Neuronal stem cell (in vitro differentiated cells): ENCODE measurements around the gene APP.
A peak's percentile ranks its signal among the peaks of the same experiment; 100 is the strongest.

Source experiments
- DNase-seq: peaks from one replicate; pipeline ENCODE4 v3.0.0-alpha.2; 2013; ENCODE audit warnings: low spot score
- H2AFZ ChIP-seq: one replicate; pipeline ENCODE4 v1.6.1; 2013; ENCODE audit warnings: mild to moderate bottlenecking, low read length, inconsistent platforms
- H2AK5ac ChIP-seq: 2 replicates; pipeline ENCODE4 v1.6.1; 2013; ENCODE audit warnings: low read depth, mild to moderate bottlenecking, inconsistent platforms, low read length, moderate library complexity, mixed read lengths
- H2BK120ac ChIP-seq: 2 replicates; pipeline ENCODE4 v1.6.1; 2013; ENCODE audit warnings: low read depth, mild to moderate bottlenecking, inconsistent platforms, low read length, moderate library complexity, mixed read lengths
- H2BK12ac ChIP-seq: one replicate; pipeline ENCODE4 v1.6.1; 2013; ENCODE audit warnings: low read length, inconsistent platforms
- H2BK15ac ChIP-seq: 2 replicates; pipeline ENCODE4 v1.6.1; 2013; ENCODE audit warnings: mild to moderate bottlenecking, low read length, inconsistent platforms, mixed read lengths
- H2BK5ac ChIP-seq: one replicate; pipeline ENCODE4 v1.6.1; 2013; ENCODE audit warnings: inconsistent platforms, mild to moderate bottlenecking, low read length, moderate library complexity
- H3K14ac ChIP-seq: one replicate; pipeline ENCODE4 v1.6.1; 2013; ENCODE audit warnings: low read length, inconsistent platforms
- H3K18ac ChIP-seq: 2 replicates; pipeline ENCODE4 v1.6.1; 2013; ENCODE audit warnings: low read length, inconsistent platforms
- H3K23ac ChIP-seq: 2 replicates; pipeline ENCODE4 v1.6.1; 2013; ENCODE audit warnings: low read depth, mild to moderate bottlenecking, mixed read lengths, low read length, inconsistent platforms; ENCODE audit not compliant: poor library complexity
- H3K27ac ChIP-seq: replicated peaks from 3 replicates; pipeline ENCODE4 v1.5.1; 2013; ENCODE audit warnings: low read length, inconsistent platforms
- H3K27me3 ChIP-seq, 3 experiments: 2 replicates each; pipeline ENCODE4 v1.6.1; 2013; ENCODE audit warnings: low read length in 3 of 3, mild to moderate bottlenecking in 2 of 3, inconsistent platforms in 1 of 3, low read depth in 1 of 3, mixed read lengths in 1 of 3, moderate library complexity in 1 of 3; ENCODE audit not compliant: control insufficient read depth in 3 of 3, insufficient read depth in 3 of 3
- H3K36me3 ChIP-seq, 2 donors: replicated peaks in 1 of 2; 2 replicates each; pipeline ENCODE4 v1.6.1; 2013; ENCODE audit warnings: low read length in 2 of 2; ENCODE audit not compliant: control insufficient read depth in 2 of 2, insufficient read depth in 2 of 2
- H3K4ac ChIP-seq: 2 replicates; pipeline ENCODE4 v1.6.1; 2013; ENCODE audit warnings: inconsistent platforms, mild to moderate bottlenecking, low read length, moderate library complexity
- H3K4me1 ChIP-seq, 2 donors: 1 replicate in 1 of 2; 2 replicates in 1 of 2; pipeline ENCODE4 v1.6.1; 2013; ENCODE audit warnings: low read length in 2 of 2, low read depth in 1 of 2; ENCODE audit not compliant: control insufficient read depth in 2 of 2, insufficient read depth in 1 of 2
- H3K4me2 ChIP-seq: one replicate; pipeline ENCODE4 v1.6.1; 2013; ENCODE audit warnings: mild to moderate bottlenecking, low read length, inconsistent platforms; ENCODE audit not compliant: insufficient read depth, poor library complexity, severe bottlenecking
- H3K4me3 ChIP-seq, 2 donors: 2 replicates each; pipeline ENCODE4 v1.5.1; 2013; ENCODE audit warnings: low read length in 2 of 2, mild to moderate bottlenecking in 2 of 2, inconsistent platforms in 1 of 2, moderate library complexity in 1 of 2
- H3K79me1 ChIP-seq: one replicate; pipeline ENCODE4 v1.6.1; 2013; ENCODE audit warnings: low read depth, mild to moderate bottlenecking, inconsistent platforms, low read length, moderate library complexity
- H3K9ac ChIP-seq: one replicate; pipeline ENCODE4 v1.6.1; 2013; ENCODE audit warnings: mild to moderate bottlenecking, low read depth, low read length, inconsistent platforms; ENCODE audit not compliant: poor library complexity
- H3K9me3 ChIP-seq, 2 donors: replicated peaks in 1 of 2; 2 replicates each; pipeline versions ENCODE3 to v1.6.1; 2013; ENCODE audit warnings: low read length in 2 of 2, mild to moderate bottlenecking in 2 of 2, inconsistent platforms in 1 of 2, low read depth in 1 of 2, mixed read lengths in 1 of 2, moderate library complexity in 1 of 2; ENCODE audit not compliant: control insufficient read depth in 2 of 2, insufficient read depth in 1 of 2
- H4K8ac ChIP-seq: one replicate; pipeline ENCODE4 v1.6.1; 2013; ENCODE audit warnings: low read depth, mild to moderate bottlenecking, inconsistent platforms, low read length, moderate library complexity
- H4K91ac ChIP-seq: one replicate; pipeline ENCODE4 v1.6.1; 2013; ENCODE audit warnings: low read length, low read depth, mild to moderate bottlenecking, inconsistent platforms; ENCODE audit not compliant: poor library complexity
- WGBS, 2 donors: extraction: QIAGEN DNeasy Blood & Tissue Kit; methylation state at CpG; one replicate each; pipeline ENCODE4 v1.1.7; 2013; ENCODE audit warnings: missing lambda C conversion rate in 2 of 2, mixed read lengths in 1 of 2; ENCODE audit not compliant: insufficient read length in 2 of 2, insufficient replicate concordance in 1 of 2; ENCODE audit errors: extremely low coverage in 2 of 2; 5-methylcytosine and 5-hydroxymethylcytosine counted together

APP gene

DNA sequence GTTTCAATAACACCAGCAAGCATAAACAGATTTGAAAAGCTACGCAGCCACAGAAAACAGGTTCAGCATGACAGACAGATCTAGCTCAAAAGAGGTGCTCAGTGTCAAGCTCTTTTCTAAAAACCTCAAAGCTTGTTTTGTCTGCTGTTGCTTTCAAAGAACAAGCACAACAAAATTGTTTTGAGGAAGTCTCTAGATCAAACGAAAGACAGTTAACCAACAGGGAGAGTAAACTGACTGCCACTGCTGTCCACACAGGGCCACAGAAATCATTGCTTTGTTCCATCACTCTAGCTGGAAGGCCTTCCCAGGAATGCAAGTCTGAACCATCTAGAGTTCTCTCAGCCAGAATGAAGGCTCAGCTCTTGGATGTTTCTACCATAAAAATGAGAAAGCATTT lies 12.8 kb downstream of the APP start:
- H3K9ac ChIP-seq = no peak overlapping the region
- no peaks in the 10 kb centered on the region for H3K27me3 ChIP-seq
- H3K9me3 ChIP-seq = peaks cover 0 to 25% of the 10 kb centered on the region in 2 donors
- H2BK120ac ChIP-seq = no peak overlapping the region
- no peak overlapping the region for H2AK5ac ChIP-seq
- no peak overlapping the region for H3K4me3 ChIP-seq
- peaks cover 0 to 18% of the 10 kb centered on the region in 2 donors for H3K36me3 ChIP-seq
- no peak overlapping the region for H2BK12ac ChIP-seq
- no peak overlapping the region for H2BK15ac ChIP-seq
- no peak overlapping the region for H2BK5ac ChIP-seq
- H3K4me1 ChIP-seq = no peaks in the 10 kb centered on the region
- no peak for DNase-seq
- no peak overlapping the region for H3K23ac ChIP-seq
- H4K8ac ChIP-seq = no peak overlapping the region
- H3K79me1 ChIP-seq = peaks cover 2% of the 10 kb centered on the region
- no peak overlapping the region for H3K27ac ChIP-seq
- H3K14ac ChIP-seq = no peak overlapping the region
- H3K4me2 ChIP-seq = no peak overlapping the region
- no CpG with 5 or more reads among the region's 2 CpGs for WGBS, 2 donors
- H3K18ac ChIP-seq = no peak overlapping the region
- H3K4ac ChIP-seq = no peak overlapping the region
- no peak overlapping the region for H2AFZ ChIP-seq
- no peak overlapping the region for H4K91ac ChIP-seq

DNA sequence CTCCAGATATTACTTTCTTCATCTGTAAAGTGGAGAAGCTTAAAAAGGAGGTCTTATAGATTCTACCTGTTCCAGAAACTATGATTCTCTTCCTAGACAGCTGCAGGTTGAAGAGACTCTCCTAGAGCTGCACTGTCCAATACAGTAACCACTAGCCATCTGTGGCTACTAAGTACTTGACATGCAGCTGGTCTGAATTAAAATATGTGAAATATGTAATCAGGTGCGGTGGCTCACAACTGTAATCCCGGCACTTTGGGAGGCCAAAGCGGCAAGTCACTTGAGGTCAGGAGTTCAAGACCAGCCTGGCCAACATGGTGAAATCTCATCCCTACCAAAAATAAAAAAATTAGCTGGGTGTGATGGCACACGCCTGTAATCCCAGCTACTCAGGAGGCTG lies 15.8 kb downstream of the APP start:
- H3K4ac ChIP-seq = no peak overlapping the region
- DNase-seq = no peak
- peaks cover 0 to 10% of the 10 kb centered on the region in 2 donors for H3K36me3 ChIP-seq
- no peak overlapping the region for H2BK120ac ChIP-seq
- no peak overlapping the region for H3K4me2 ChIP-seq
- H3K23ac ChIP-seq = no peak overlapping the region
- H3K4me1 ChIP-seq = peaks cover 0 to 2% of the 10 kb centered on the region in 2 donors
- H4K91ac ChIP-seq = no peak overlapping the region
- peaks cover 0 to 22% of the 10 kb centered on the region in 2 donors for H3K9me3 ChIP-seq
- no peak overlapping the region for H2BK12ac ChIP-seq
- no peak overlapping the region for H2BK5ac ChIP-seq
- peaks cover 4% of the 10 kb centered on the region for H3K79me1 ChIP-seq
- H3K18ac ChIP-seq = no peak overlapping the region
- no peak overlapping the region for H2BK15ac ChIP-seq
- no peak overlapping the region for H3K27ac ChIP-seq
- H3K14ac ChIP-seq = no peak overlapping the region
- H2AFZ ChIP-seq = no peak overlapping the region
- H3K27me3 ChIP-seq = no peaks in the 10 kb centered on the region
- H4K8ac ChIP-seq = no peak overlapping the region
- no peak overlapping the region for H3K4me3 ChIP-seq
- H2AK5ac ChIP-seq = no peak overlapping the region
- no peak overlapping the region for H3K9ac ChIP-seq
- no CpG with 5 or more reads among the region's 4 CpGs for WGBS, 2 donors

DNA sequence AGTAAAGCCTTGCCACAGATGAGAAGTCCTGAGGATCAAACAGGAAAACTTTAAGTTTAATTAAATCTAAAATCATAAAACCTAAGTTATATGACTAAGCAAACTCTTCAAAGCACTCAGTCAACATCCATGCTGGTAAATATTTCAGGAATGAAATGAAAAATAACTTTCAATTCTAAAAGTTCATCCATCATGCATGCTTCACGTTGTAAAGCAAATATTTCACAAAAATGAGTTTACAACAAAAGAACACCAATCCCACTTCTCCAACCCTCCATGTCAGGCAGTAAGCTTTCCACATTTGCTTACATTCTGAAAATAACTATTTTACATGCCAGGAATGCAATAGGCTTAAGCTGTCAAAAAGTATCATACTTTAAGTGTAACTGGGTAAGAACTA lies 16.8 kb downstream of the APP start:
- H4K91ac ChIP-seq = no peak overlapping the region
- H3K9ac ChIP-seq = no peak overlapping the region
- DNase-seq = no peak
- H3K4me1 ChIP-seq = peaks cover 4 to 8% of the 10 kb centered on the region in 2 donors
- WGBS, 2 donors = no CpG with 5 or more reads among the region's 1 CpG
- H3K27me3 ChIP-seq = no peaks in the 10 kb centered on the region
- H2BK120ac ChIP-seq = no peak overlapping the region
- no peak overlapping the region for H3K14ac ChIP-seq
- no peak overlapping the region for H3K27ac ChIP-seq
- no peak overlapping the region for H3K18ac ChIP-seq
- no peak overlapping the region for H2AFZ ChIP-seq
- H3K4ac ChIP-seq = no peak overlapping the region
- no peak overlapping the region for H2BK12ac ChIP-seq
- peaks cover 4% of the 10 kb centered on the region for H3K79me1 ChIP-seq
- H3K36me3 ChIP-seq = peaks cover 0 to 10% of the 10 kb centered on the region in 2 donors
- no peak overlapping the region for H3K4me3 ChIP-seq
- no peak overlapping the region for H4K8ac ChIP-seq
- peaks cover 0 to 17% of the 10 kb centered on the region in 2 donors for H3K9me3 ChIP-seq
- no peak overlapping the region for H3K4me2 ChIP-seq
- no peak overlapping the region for H3K23ac ChIP-seq
- H2BK5ac ChIP-seq = no peak overlapping the region
- H2AK5ac ChIP-seq = no peak overlapping the region
- no peak overlapping the region for H2BK15ac ChIP-seq

DNA sequence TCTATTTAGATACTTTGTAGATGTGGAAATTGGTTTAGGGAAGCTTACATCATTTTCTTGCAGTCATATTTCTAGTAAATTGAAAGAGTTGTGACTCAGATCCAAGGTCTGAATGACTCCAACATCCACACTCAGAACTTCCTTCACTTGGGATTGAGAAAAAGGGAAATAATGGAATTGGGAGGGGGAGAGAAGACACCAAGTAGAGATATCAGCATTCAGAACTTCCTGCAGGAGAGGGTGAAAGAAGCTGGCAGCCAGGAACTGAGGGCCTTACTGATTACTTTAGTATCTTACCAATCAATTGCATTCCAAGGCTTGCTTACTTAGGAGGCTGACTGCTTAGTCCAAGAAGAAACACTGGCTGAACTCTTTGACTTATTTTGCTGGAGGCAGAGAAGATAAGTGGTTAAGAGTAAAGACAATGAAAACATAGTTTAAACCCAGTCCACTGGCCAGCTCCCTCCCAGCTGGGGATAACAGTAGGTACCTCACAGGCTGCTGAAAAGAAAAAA lies 21.7 kb downstream of the APP start:
- H2BK120ac ChIP-seq = no peak overlapping the region
- H3K23ac ChIP-seq = no peak overlapping the region
- H3K27me3 ChIP-seq = no peaks in the 10 kb centered on the region
- H3K79me1 ChIP-seq = peaks cover 7% of the 10 kb centered on the region
- H3K4ac ChIP-seq = no peak overlapping the region
- peaks cover 0 to 13% of the 10 kb centered on the region in 2 donors for H3K9me3 ChIP-seq
- H3K4me2 ChIP-seq = no peak overlapping the region
- no peak overlapping the region for H2AFZ ChIP-seq
- H2BK12ac ChIP-seq = no peak overlapping the region
- peaks cover 2 to 11% of the 10 kb centered on the region in 2 donors for H3K36me3 ChIP-seq
- DNase-seq = no peak
- H3K4me1 ChIP-seq = peaks cover 10 to 22% of the 10 kb centered on the region in 2 donors
- H2BK5ac ChIP-seq = no peak overlapping the region
- H2AK5ac ChIP-seq = no peak overlapping the region
- H3K14ac ChIP-seq = no peak overlapping the region
- no peak overlapping the region for H3K9ac ChIP-seq
- H3K27ac ChIP-seq = peak overlapping the region; percentile 83
- no peak overlapping the region for H2BK15ac ChIP-seq
- no peak overlapping the region for H3K18ac ChIP-seq
- H4K8ac ChIP-seq = no peak overlapping the region
- H4K91ac ChIP-seq = no peak overlapping the region
- H3K4me3 ChIP-seq = no peak overlapping the region
